Choroid plexus epithelial cell (primary cell): ENCODE results near the gene RCCD1.
A peak's percentile ranks its signal among the peaks of the same experiment; 100 is the strongest.

Experiments used
- DNase-seq: peaks from one replicate; pipeline ENCODE4 v3.0.0-alpha.2; 2010; ENCODE audit warnings: low read depth
- H3K4me3 ChIP-seq: 2 replicates; pipeline ENCODE4 v1.5.1; 2011; ENCODE audit warnings: low read depth, mild to moderate bottlenecking, control low read depth, low read length, moderate library complexity
- CTCF ChIP-seq: conservative IDR thresholded peaks from 2 replicates; pipeline ENCODE4 v1.5.1; 2011; ENCODE audit warnings: low read depth, mild to moderate bottlenecking, control low read depth, inconsistent platforms, low read length, moderate library complexity

The RCCD1 gene

GRCh38 chr15:90972133-90972532 lies 17.4 kb downstream of the RCCD1 start:
- no peak for TF ChIP-seq CTCF
- no peak for DNase-seq
- no peak overlapping the region for H3K4me3 ChIP-seq

GRCh38 chr15:90974216-90974615 lies 19.5 kb downstream of the RCCD1 start:
- DNase-seq: no peak
- H3K4me3 ChIP-seq: no peak overlapping the region
- TF ChIP-seq CTCF: no peak

- no peak for DNase-seq
- TF ChIP-seq CTCF: no peak
- H3K4me3 ChIP-seq: no peak overlapping the region
Observed at GRCh38 chr15:90979582-90979981, 24.9 kb downstream of the RCCD1 start.

- H3K4me3 ChIP-seq: no peak overlapping the region
- DNase-seq: no peak
- TF ChIP-seq CTCF: no peak
Observed at GRCh38 chr15:90981681-90982080, 27.0 kb downstream of the RCCD1 start.

GRCh38 chr15:90982135-90982534 lies 27.5 kb downstream of the RCCD1 start:
- no peak for TF ChIP-seq CTCF
- peak; percentile 65 for DNase-seq
- no peak overlapping the region for H3K4me3 ChIP-seq

DNA sequence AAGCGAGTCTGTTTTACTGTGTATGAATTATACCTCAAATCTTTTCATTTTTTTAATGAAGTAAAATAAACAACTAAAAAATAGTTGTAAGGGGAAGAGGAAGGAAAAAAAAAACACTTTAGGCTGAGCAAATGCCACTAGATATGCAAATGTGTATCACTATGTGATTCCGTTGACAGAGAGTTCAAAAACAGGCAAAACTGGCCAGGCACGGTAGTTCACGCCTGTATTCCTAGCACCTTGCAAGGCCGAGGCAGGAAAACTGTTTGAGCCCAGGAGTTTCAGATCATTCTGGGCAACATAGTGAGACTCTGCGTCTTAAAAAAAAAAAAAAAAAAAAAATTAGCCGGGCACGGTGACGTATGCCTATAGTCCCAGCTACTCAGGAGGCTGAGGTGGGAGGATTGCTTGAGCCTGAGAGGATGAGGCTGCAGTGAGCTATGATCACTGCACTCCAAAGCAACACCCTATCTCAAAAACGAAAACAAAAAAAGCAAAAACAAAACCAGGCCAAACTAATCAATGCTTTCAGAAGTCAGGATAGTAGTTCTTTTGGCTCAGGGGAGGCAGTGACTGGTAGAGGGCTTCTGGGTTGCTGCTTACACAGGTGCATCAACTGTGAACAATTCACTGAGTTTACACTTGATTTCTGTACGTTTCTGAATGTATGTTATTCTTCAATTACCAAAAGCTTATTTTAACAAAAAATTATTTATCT lies 32.3 kb downstream of the RCCD1 start:
- no peak for DNase-seq
- no peak for TF ChIP-seq CTCF
- no peak overlapping the region for H3K4me3 ChIP-seq

DNA sequence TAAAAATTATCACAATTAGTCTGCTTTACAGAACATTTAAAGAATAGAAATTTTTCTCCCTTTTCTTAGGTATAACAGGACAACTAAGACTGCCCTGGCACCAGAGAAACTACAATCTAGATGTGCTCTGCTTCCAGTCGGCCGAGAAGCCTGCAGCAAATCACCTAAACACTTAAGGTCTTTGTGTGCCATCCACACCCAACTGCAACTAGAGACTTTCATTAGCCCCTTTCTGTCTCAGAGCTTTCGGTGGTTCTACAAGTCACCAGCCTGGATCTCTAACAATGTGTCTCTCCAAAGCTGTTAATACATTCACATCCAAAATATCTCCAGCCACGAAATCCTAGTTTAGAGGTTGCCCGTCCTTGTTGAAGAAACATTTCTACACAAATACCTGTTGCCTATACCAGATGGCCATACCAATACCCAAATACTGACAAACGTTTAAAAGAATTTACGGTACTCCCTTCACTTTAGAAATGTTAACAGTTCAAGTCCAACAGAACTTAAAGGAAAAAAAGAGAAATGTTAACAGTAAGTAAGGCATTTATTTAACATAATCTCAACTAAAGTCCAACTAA lies 33.0 kb downstream of the RCCD1 start:
- DNase-seq: no peak
- no peak for TF ChIP-seq CTCF
- H3K4me3 ChIP-seq: no peak overlapping the region
